GM19025 (cell line): ENCODE measurements around the gene WEE2.
"Not testable (repeated sequence)": the region's sequence is repeated elsewhere in the genome, so short reads cannot be mapped to it uniquely, and the experiment has no call there.

ENCODE experiments used
- ATAC-seq: cut with Tn5 transposase; IDR thresholded peaks from one replicate; pipeline ENCODE4 v1.9.1; 2021; ENCODE audit warnings: mild to moderate bottlenecking, low read depth, moderate library complexity; ENCODE audit not compliant: unreplicated experiment

The WEE2 gene

GRCh38 chr7:141689072-141689825 lies 18.9 kb upstream of the WEE2 start:
- not testable (repeated sequence) for ATAC-seq

GRCh38 chr7:141691540-141691939 lies 16.6 kb upstream of the WEE2 start:
- no peak for ATAC-seq

GRCh38 chr7:141691961-141692360 lies 16.2 kb upstream of the WEE2 start:
- ATAC-seq: no peak

GRCh38 chr7:141693082-141693481 lies 15.1 kb upstream of the WEE2 start:
- ATAC-seq: no peak

GRCh38 chr7:141695803-141696289 lies 12.3 kb upstream of the WEE2 start:
- peak; percentile 47 for ATAC-seq

GRCh38 chr7:141696348-141696747 lies 11.8 kb upstream of the WEE2 start:
- ATAC-seq: no peak

- ATAC-seq: no peak
Observed at GRCh38 chr7:141697211-141697871, 10.8 kb upstream of the WEE2 start.

GRCh38 chr7:141698247-141699015 lies 9.7 kb upstream of the WEE2 start:
- no peak for ATAC-seq

GRCh38 chr7:141699860-141700259 lies 8.3 kb upstream of the WEE2 start:
- no peak for ATAC-seq

GRCh38 chr7:141700296-141700847 lies 7.8 kb upstream of the WEE2 start:
- ATAC-seq: no peak

GRCh38 chr7:141700848-141701371 lies 7.2 kb upstream of the WEE2 start:
- ATAC-seq: no peak

- peak; percentile 81 for ATAC-seq
Observed at GRCh38 chr7:141701489-141702046, 6.6 kb upstream of the WEE2 start.

- peak; percentile 77 for ATAC-seq
Observed at GRCh38 chr7:141702047-141702567, 6.0 kb upstream of the WEE2 start, which contains the start of gene DENND11. DENND11 (minus strand) TSS chr7:141702166; CDS start chr7:141702153, 13 bp downstream.

GRCh38 chr7:141702892-141703291 lies 5.3 kb upstream of the WEE2 start:
- no peak for ATAC-seq

GRCh38 chr7:141704112-141704511 lies 4.0 kb upstream of the WEE2 start:
- ATAC-seq: no peak

- ATAC-seq: no peak
Observed at GRCh38 chr7:141704741-141705140, 3.4 kb upstream of the WEE2 start.

GRCh38 chr7:141706239-141707064 lies 1.7 kb upstream of the WEE2 start:
- no peak for ATAC-seq

- ATAC-seq: no peak
Observed at GRCh38 chr7:141709318-141709717, 1.2 kb downstream of the WEE2 start.

GRCh38 chr7:141709749-141710148 lies 1.6 kb downstream of the WEE2 start:
- ATAC-seq: no peak
